NT2/D1 (cell line): ENCODE data around the gene ERGIC1.

ENCODE experiments used
- YY1 ChIP-seq: IDR thresholded peaks from 2 replicates; pipeline ENCODE4 v1.6.1; 2011; ENCODE audit not compliant: insufficient read length, insufficient read depth
- ZNF274 ChIP-seq: IDR thresholded peaks from 2 replicates; pipeline ENCODE4 v1.6.1; 2011; ENCODE audit warnings: mild to moderate bottlenecking, low read depth, low read length

- TF ChIP-seq YY1 (no peak), ZNF274 (no peak)
Measured at GRCh38 chr5:172807766-172808311, 26.2 kb upstream of the ERGIC1 start.
